Stomach (tissue), 4 donors: ENCODE results near the gene TNNI3K.

Experiments used
- POLR2AphosphoS5 ChIP-seq, 3 donors: sonication (generic); formaldehyde crosslinking; IDR thresholded peaks; one replicate each; pipeline ENCODE4 v1.6.1; 2016; ENCODE audit warnings: antibody characterized with exemption in 3 of 3
- TF ChIP-seq, protein P1 (sequence below), 7 experiments: fragments of 450-650 bp in 4 of 7; fragments of 200-600 bp in 3 of 7; sonication (generic) in 3 of 7; IDR thresholded peaks; one replicate each; pipeline ENCODE4 v1.5.1; 2016 to 2019; ENCODE audit warnings: antibody characterized with exemption in 7 of 7, control low read depth in 2 of 7, mild to moderate bottlenecking in 1 of 7

- TF ChIP-seq, protein P1, sequence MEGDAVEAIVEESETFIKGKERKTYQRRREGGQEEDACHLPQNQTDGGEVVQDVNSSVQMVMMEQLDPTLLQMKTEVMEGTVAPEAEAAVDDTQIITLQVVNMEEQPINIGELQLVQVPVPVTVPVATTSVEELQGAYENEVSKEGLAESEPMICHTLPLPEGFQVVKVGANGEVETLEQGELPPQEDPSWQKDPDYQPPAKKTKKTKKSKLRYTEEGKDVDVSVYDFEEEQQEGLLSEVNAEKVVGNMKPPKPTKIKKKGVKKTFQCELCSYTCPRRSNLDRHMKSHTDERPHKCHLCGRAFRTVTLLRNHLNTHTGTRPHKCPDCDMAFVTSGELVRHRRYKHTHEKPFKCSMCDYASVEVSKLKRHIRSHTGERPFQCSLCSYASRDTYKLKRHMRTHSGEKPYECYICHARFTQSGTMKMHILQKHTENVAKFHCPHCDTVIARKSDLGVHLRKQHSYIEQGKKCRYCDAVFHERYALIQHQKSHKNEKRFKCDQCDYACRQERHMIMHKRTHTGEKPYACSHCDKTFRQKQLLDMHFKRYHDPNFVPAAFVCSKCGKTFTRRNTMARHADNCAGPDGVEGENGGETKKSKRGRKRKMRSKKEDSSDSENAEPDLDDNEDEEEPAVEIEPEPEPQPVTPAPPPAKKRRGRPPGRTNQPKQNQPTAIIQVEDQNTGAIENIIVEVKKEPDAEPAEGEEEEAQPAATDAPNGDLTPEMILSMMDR (IDR thresholded peaks at IDR 0.05): no peak
- TF ChIP-seq POLR2AphosphoS5 (IDR thresholded peaks at IDR 0.05): no peak
Observed at GRCh38 chr1:74362691-74363090, 127.5 kb downstream of the TNNI3K start.
